Esophagus muscularis mucosa (tissue), 3 donors: Measurements from ENCODE around the gene CCDC188.

Source experiments
- EP300 ChIP-seq: sonication (generic); formaldehyde crosslinking; IDR thresholded peaks from one replicate; pipeline ENCODE4 v1.6.1; 2017; ENCODE audit warnings: antibody characterized with exemption
- TF ChIP-seq, protein P1 (sequence below), 3 experiments: fragments of 200-600 bp in 2 of 3; fragments of 450-650 bp in 1 of 3; sonication (generic) in 2 of 3; IDR thresholded peaks; one replicate each; pipeline ENCODE4 v1.5.1; 2017 to 2019; ENCODE audit warnings: antibody characterized with exemption in 3 of 3, mild to moderate bottlenecking in 2 of 3, moderate library complexity in 1 of 3

DNA sequence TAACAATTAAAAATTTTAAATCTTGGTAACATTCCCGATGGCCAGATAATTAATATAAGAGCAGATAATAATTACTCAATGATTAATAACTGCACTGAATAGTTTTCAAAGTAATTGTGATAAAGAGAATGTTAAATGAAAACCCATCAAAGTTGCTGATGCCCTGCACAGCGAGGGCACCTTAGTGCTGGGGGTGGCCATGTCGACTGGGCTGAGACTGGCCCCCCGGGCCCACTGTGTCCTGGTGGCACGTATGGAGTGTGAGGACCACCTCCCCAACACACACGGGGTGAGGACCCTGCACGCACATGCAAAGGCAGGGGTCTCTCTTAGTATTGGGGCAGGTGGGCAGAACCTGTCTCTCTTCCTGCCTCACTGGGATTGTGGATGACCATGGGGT lies 15.1 kb upstream of the CCDC188 start:
- TF ChIP-seq, protein P1, sequence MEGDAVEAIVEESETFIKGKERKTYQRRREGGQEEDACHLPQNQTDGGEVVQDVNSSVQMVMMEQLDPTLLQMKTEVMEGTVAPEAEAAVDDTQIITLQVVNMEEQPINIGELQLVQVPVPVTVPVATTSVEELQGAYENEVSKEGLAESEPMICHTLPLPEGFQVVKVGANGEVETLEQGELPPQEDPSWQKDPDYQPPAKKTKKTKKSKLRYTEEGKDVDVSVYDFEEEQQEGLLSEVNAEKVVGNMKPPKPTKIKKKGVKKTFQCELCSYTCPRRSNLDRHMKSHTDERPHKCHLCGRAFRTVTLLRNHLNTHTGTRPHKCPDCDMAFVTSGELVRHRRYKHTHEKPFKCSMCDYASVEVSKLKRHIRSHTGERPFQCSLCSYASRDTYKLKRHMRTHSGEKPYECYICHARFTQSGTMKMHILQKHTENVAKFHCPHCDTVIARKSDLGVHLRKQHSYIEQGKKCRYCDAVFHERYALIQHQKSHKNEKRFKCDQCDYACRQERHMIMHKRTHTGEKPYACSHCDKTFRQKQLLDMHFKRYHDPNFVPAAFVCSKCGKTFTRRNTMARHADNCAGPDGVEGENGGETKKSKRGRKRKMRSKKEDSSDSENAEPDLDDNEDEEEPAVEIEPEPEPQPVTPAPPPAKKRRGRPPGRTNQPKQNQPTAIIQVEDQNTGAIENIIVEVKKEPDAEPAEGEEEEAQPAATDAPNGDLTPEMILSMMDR (IDR thresholded peaks at IDR 0.05): no peak
- no peak for TF ChIP-seq EP300
